ENCODE data around the gene DPP7.
"Not testable (repeated sequence)": the region's sequence is repeated elsewhere in the genome, so short reads cannot be mapped to it uniquely, and the experiment has no call there.

DNA sequence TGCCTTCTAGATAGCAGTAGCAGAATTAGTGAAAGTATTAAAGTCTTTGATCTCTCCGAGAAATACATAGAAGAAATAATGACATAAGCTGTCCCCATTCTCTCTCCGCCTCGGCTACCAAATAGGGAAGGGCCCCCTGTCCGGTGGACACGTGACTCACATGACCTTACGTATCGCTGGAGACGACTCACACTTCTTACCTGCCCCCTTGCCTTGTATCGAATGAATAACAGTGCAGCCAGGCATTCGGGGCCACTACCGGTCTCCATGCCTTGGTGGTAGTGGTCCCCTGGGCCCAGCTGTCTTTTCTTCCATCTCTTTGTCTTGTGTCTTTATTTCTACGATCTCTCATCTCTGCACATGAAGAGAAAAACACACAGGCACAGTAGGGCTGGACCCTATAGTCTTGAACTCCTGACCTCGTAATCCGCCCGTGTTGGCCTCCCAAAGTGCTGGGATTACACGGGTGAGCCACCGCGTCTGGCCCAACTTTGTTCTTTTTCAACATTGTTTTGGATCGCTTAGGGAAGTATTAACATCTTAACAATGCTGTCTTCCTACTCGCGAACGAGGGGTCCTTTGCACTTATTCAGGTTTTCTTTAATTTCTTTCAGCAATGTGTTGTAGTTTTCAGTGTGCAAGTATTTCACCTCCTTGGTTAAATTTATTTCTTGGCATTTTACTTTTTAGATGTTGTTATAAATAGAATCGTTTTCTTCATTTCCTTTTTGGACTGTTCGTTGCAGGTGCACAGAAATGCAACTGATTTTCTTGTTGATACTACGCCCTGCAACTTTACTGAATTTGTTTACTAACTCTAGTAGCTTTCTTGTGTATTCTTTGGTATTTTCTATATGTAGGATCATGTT, 7.6 kb upstream of the DPP7 start:
- TF ChIP-seq, protein P1, sequence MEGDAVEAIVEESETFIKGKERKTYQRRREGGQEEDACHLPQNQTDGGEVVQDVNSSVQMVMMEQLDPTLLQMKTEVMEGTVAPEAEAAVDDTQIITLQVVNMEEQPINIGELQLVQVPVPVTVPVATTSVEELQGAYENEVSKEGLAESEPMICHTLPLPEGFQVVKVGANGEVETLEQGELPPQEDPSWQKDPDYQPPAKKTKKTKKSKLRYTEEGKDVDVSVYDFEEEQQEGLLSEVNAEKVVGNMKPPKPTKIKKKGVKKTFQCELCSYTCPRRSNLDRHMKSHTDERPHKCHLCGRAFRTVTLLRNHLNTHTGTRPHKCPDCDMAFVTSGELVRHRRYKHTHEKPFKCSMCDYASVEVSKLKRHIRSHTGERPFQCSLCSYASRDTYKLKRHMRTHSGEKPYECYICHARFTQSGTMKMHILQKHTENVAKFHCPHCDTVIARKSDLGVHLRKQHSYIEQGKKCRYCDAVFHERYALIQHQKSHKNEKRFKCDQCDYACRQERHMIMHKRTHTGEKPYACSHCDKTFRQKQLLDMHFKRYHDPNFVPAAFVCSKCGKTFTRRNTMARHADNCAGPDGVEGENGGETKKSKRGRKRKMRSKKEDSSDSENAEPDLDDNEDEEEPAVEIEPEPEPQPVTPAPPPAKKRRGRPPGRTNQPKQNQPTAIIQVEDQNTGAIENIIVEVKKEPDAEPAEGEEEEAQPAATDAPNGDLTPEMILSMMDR (IDR thresholded peaks at IDR 0.05) = not testable (repeated sequence)
- TF ChIP-seq POLR2A (IDR thresholded peaks at IDR 0.05) = not testable (repeated sequence)
